ENCODE results near the gene RDH11. TPM values are rescaled to one million over a fixed set of nuclear protein-coding genes. Genes with fewer than 3 reads are reported as not detected.

The RDH11 gene, protein sequence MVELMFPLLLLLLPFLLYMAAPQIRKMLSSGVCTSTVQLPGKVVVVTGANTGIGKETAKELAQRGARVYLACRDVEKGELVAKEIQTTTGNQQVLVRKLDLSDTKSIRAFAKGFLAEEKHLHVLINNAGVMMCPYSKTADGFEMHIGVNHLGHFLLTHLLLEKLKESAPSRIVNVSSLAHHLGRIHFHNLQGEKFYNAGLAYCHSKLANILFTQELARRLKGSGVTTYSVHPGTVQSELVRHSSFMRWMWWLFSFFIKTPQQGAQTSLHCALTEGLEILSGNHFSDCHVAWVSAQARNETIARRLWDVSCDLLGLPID
- 10 to 100 TPM; 43.2 to 51.6 TPM for total RNA-seq

DNA sequence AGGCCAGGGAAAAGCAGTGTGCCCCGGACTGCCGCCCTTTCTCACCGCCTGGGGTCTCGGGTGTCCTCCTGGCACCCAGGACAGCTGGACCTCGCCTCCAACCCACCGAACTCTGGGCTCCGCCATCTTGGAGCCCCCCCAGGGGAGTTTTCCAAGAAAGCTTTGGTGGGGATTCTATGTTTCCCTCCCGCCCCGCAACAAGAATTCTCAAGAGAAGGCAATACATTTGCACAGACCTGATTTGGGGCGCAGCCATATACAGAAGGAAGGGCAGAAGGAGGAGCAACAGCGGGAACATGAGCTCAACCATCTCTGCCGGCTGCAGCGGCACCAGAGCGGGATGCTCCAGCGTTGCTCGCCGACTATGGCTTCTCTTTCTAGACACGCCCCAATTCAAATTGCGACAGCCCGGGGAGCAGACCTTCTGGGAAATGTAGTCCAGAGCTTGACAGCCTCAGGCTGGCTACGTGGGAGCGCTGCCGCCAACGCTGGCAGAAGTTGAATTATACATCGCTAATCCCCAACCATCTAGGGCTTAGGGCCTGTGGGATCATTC is at the start of gene RDH11:
Gene RDH11, minus strand, starts transcription at position 371 of the 556 bp plus-strand sequence. Its CDS starts 61 bp downstream, at position 310.
- peak; percentile 88 for ATAC-seq (ENCODE audit: insufficient number of reproducible peaks, low FRiP score, low read depth)
- DNase-seq (ENCODE audit: low spot score) = peak; percentile 70
- H3K27me3 ChIP-seq (replicated peaks; ENCODE audit: insufficient read depth) = no peaks in the 10 kb centered on the region

DNA sequence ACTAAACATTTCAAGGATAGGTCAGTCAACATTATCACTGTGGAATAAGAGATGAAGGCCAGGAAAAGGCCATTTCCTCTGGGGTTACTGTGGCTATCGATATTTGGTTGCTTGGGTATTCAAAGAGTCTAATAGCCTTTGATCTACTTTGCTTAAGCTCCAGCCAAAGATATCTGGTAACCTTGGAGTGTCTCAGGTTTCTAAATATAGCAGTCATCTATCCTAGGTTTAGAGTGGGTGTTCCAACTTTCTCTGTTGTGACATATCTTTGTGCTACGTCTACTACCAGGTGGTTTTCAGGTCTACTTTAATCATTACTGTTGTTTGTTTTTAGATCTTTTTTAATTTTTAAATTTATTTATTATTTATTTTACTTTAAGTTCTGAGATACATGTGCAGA is 48.5 kb upstream of the RDH11 start:
- TF ChIP-seq, protein P1, sequence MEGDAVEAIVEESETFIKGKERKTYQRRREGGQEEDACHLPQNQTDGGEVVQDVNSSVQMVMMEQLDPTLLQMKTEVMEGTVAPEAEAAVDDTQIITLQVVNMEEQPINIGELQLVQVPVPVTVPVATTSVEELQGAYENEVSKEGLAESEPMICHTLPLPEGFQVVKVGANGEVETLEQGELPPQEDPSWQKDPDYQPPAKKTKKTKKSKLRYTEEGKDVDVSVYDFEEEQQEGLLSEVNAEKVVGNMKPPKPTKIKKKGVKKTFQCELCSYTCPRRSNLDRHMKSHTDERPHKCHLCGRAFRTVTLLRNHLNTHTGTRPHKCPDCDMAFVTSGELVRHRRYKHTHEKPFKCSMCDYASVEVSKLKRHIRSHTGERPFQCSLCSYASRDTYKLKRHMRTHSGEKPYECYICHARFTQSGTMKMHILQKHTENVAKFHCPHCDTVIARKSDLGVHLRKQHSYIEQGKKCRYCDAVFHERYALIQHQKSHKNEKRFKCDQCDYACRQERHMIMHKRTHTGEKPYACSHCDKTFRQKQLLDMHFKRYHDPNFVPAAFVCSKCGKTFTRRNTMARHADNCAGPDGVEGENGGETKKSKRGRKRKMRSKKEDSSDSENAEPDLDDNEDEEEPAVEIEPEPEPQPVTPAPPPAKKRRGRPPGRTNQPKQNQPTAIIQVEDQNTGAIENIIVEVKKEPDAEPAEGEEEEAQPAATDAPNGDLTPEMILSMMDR (IDR thresholded peaks at IDR 0.05) = no peak
- Histone ChIP-seq H3K4me1 (ENCODE audit: control insufficient read depth in 1 of 2, low read depth in 2 of 2) (no peaks in the 10 kb centered on the region), H3K9me3 (no peaks in the 10 kb centered on the region), H3K36me3 (peaks cover 6% of the 10 kb centered on the region), H3K4me3 (no peak overlapping the region), H3K27me3 (replicated peaks; ENCODE audit: insufficient read depth) (no peaks in the 10 kb centered on the region), H3K27ac (no peak overlapping the region)
- ATAC-seq (ENCODE audit: insufficient number of reproducible peaks, low FRiP score, low read depth) (no peak), DNase-seq (ENCODE audit: low spot score) (no peak)

More for the DNA sequence above, at the start of gene RDH11:
- Histone ChIP-seq H3K9me3 (no peaks in the 10 kb centered on the region), H3K36me3 (peaks cover 15% of the 10 kb centered on the region), H3K27ac (peak within 1 kb of the TSS; percentile 71 to 93), H3K4me1 (ENCODE audit: control insufficient read depth in 1 of 2, low read depth in 2 of 2) (peaks cover 0 to 14% of the 10 kb centered on the region in 2 donors), H3K4me3 (peak within 1 kb of the TSS; percentile 95)
- TF ChIP-seq, protein P1 (IDR thresholded peaks at IDR 0.05) = no peak

DNA sequence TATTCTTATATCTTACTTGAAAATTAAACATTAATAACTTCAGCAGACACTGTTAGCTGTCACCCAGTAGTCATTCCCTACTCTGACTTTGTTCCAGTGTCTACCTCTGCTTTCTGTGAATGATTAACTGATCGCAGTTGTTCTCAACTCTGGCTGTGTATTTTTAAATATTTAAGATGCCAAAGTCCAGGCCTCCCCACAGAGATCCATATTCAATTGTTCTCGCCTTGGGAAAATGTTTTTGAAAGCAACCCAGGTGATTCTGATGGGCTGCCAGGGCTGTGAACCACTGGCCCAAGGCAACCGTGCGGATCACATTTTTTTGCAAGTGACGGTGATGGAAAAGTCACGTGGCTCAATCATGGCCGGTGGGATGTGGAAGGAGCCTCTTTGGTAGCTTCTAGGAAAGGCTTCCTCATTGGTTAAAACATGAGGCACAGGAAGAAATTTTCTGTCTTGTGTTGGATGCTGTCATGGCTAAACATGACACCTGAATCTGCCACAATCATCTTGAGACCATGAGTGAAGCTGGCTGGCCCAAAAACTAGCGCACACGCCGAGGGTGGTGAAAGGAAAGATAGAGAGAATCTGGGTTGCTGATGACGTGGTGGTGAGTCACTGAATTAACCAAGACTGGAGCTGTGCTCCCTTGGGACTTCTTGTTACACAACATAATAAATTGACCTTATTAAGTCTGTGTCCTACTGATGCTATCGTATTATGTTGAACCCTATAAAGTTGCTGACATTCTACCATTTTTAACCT is 43.4 kb upstream of the RDH11 start:
- Histone ChIP-seq H3K27ac (no peak overlapping the region), H3K4me1 (ENCODE audit: control insufficient read depth in 1 of 2, low read depth in 2 of 2) (no peaks in the 10 kb centered on the region), H3K4me3 (no peak overlapping the region), H3K36me3 (no peaks in the 10 kb centered on the region), H3K9me3 (no peaks in the 10 kb centered on the region), H3K27me3 (replicated peaks; ENCODE audit: insufficient read depth) (no peaks in the 10 kb centered on the region)
- peak; percentile 83 for ATAC-seq (ENCODE audit: insufficient number of reproducible peaks, low FRiP score, low read depth)
- TF ChIP-seq, protein P1 (IDR thresholded peaks at IDR 0.05) = no peak
- DNase-seq (ENCODE audit: low spot score) = peak; percentile 40

DNA sequence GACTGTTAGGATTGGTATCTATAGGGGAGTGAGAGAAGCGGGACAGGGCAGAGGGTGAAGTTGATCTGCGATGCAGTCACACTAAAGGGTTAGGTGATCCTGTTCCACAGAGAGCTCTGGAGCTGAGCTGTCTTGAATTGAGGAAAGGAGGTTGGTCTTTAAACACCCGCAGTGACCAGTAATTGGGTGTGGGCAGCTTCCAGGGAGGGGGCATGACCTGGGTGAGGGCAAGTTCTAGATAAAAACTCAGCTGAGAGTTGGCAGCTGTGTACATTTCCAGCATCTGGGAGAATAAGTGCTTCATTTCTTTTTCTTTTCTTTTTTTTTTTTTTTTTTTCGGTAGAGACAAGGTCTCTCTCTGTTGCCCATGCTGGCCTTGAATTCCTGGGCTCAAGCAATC is 41.2 kb upstream of the RDH11 start:
- Histone ChIP-seq H3K27me3 (replicated peaks; ENCODE audit: insufficient read depth) (no peaks in the 10 kb centered on the region), H3K36me3 (no peaks in the 10 kb centered on the region), H3K4me3 (no peak overlapping the region), H3K27ac (no peak overlapping the region), H3K4me1 (ENCODE audit: control insufficient read depth in 1 of 2, low read depth in 2 of 2) (no peaks in the 10 kb centered on the region), H3K9me3 (no peaks in the 10 kb centered on the region)
- TF ChIP-seq, protein P1 (IDR thresholded peaks at IDR 0.05) = no peak
- ATAC-seq (ENCODE audit: insufficient number of reproducible peaks, low FRiP score, low read depth) (no peak), DNase-seq (ENCODE audit: low spot score) (no peak)
